DND-41 (cell line): Measurements from ENCODE around the gene BPIFB4.

Source experiments
- ATAC-seq: fragments of 200-7000 bp; cut with Tn5 transposase; 3 replicates; pipeline ENCODE4 v1.9.1; 2021; ENCODE audit warnings: low read depth; ENCODE audit not compliant: insufficient read depth
- DNase-seq: peaks from one replicate; pipeline ENCODE4 v3.0.0-alpha.2; 2020
- H2AFZ ChIP-seq: 2 replicates; pipeline ENCODE4 v1.6.0; 2012; ENCODE audit warnings: low read depth, low read length
- H3K27ac ChIP-seq: 2 replicates; pipeline ENCODE4 v1.5.1; 2012; ENCODE audit warnings: low read length, inconsistent platforms
- H3K27me3 ChIP-seq: fragments of 200-600 bp; sonication (generic); 2 replicates; pipeline ENCODE4 v1.6.0; 2012; ENCODE audit warnings: low read length, mild to moderate bottlenecking, inconsistent platforms; ENCODE audit not compliant: insufficient read depth, poor library complexity
- H3K36me3 ChIP-seq: 2 replicates; pipeline ENCODE4 v1.5.1; 2012; ENCODE audit warnings: low read length, inconsistent platforms; ENCODE audit not compliant: insufficient read depth
- H3K4me1 ChIP-seq: 2 replicates; pipeline ENCODE4 v1.5.1; 2012; ENCODE audit warnings: mild to moderate bottlenecking, low read length; ENCODE audit not compliant: insufficient read depth
- H3K4me2 ChIP-seq: 2 replicates; pipeline ENCODE4 v1.6.0; 2012; ENCODE audit warnings: mild to moderate bottlenecking, moderate library complexity, low read length, inconsistent platforms; ENCODE audit not compliant: insufficient read depth
- H3K4me3 ChIP-seq, 2 experiments: fragments of 200-600 bp in 1 of 2; shearing (Covaris generic) in 1 of 2; 2 replicates each; pipeline ENCODE4 v1.5.1; 2012 to 2016; ENCODE audit warnings: inconsistent platforms in 2 of 2, low read length in 2 of 2, mild to moderate bottlenecking in 2 of 2, low read depth in 1 of 2, moderate library complexity in 1 of 2
- H3K79me2 ChIP-seq: 2 replicates; pipeline ENCODE4 v1.6.0; 2012; ENCODE audit warnings: low read length, inconsistent platforms; ENCODE audit not compliant: insufficient read depth
- H3K9ac ChIP-seq: 2 replicates; pipeline ENCODE4 v1.6.0; 2012; ENCODE audit warnings: low read depth, mild to moderate bottlenecking, inconsistent platforms, low read length, moderate library complexity
- H3K9me3 ChIP-seq: 2 replicates; pipeline ENCODE4 v1.5.1; 2012; ENCODE audit warnings: low read length, moderate library complexity, mild to moderate bottlenecking, inconsistent platforms; ENCODE audit not compliant: insufficient read depth, severe bottlenecking
- H4K20me1 ChIP-seq: 2 replicates; pipeline ENCODE4 v1.6.0; 2012; ENCODE audit warnings: low read length; ENCODE audit not compliant: insufficient read depth
- EZH2 ChIP-seq: IDR thresholded peaks from 3 replicates; pipeline ENCODE4 v1.6.1; 2012; ENCODE audit warnings: borderline replicate concordance, low read depth, mild to moderate bottlenecking, moderate library complexity, low read length, inconsistent platforms; ENCODE audit not compliant: severe bottlenecking
- TF ChIP-seq, protein P1 (sequence below): IDR thresholded peaks from 2 replicates; pipeline ENCODE4 v1.5.1; 2012; ENCODE audit warnings: borderline replicate concordance, low read length, moderate library complexity, mild to moderate bottlenecking; ENCODE audit not compliant: poor library complexity, severe bottlenecking; ENCODE audit errors: extremely low read depth

The BPIFB4 gene

DNA sequence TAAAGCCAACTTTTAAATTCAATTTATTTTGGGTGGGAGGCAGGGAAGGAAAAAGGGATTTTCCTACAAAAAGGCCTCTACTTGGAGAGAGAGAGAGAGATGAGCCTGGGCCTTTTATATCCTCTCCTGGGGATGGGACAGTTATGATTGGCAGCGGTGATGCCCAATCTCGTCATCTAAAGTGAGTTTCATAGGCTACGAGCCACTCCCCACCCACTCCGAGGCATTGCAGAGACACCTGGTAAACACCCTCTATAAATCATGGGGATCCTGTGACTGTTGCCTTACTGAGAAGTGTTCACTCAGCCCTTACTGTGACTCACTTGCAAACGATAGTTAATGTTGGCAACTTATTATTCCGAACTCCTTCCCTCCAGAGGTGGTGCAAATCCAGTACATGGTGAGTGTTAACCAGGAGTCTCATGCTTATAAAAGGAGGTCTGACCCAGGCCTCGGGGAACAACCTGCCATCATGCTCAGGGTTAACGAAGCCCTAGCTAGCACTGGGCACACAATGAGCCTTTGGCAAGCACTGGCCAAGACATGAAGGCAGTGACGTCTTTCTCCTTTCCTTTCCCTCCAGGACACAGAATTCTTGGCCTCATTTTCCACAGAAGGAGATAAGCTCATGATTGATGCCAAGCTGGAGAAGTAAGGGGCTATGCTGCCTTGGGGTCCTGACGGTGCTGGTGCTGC lies 20.5 kb downstream of the BPIFB4 start:
- ATAC-seq: no peak
- H3K4me2 ChIP-seq: no peak overlapping the region
- no peak overlapping the region for H3K9ac ChIP-seq
- no peaks in the 10 kb centered on the region for H3K4me1 ChIP-seq
- no peak for DNase-seq
- no peak overlapping the region for H3K4me3 ChIP-seq
- no peaks in the 10 kb centered on the region for H3K36me3 ChIP-seq
- H3K9me3 ChIP-seq: no peaks in the 10 kb centered on the region
- peaks cover 3% of the 10 kb centered on the region for H3K27me3 ChIP-seq
- H3K27ac ChIP-seq: no peak overlapping the region
- TF ChIP-seq, protein P1, sequence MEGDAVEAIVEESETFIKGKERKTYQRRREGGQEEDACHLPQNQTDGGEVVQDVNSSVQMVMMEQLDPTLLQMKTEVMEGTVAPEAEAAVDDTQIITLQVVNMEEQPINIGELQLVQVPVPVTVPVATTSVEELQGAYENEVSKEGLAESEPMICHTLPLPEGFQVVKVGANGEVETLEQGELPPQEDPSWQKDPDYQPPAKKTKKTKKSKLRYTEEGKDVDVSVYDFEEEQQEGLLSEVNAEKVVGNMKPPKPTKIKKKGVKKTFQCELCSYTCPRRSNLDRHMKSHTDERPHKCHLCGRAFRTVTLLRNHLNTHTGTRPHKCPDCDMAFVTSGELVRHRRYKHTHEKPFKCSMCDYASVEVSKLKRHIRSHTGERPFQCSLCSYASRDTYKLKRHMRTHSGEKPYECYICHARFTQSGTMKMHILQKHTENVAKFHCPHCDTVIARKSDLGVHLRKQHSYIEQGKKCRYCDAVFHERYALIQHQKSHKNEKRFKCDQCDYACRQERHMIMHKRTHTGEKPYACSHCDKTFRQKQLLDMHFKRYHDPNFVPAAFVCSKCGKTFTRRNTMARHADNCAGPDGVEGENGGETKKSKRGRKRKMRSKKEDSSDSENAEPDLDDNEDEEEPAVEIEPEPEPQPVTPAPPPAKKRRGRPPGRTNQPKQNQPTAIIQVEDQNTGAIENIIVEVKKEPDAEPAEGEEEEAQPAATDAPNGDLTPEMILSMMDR: no peak
- no peak for TF ChIP-seq EZH2
- H2AFZ ChIP-seq: no peak overlapping the region
- no peaks in the 10 kb centered on the region for H4K20me1 ChIP-seq
- no peaks in the 10 kb centered on the region for H3K79me2 ChIP-seq

DNA sequence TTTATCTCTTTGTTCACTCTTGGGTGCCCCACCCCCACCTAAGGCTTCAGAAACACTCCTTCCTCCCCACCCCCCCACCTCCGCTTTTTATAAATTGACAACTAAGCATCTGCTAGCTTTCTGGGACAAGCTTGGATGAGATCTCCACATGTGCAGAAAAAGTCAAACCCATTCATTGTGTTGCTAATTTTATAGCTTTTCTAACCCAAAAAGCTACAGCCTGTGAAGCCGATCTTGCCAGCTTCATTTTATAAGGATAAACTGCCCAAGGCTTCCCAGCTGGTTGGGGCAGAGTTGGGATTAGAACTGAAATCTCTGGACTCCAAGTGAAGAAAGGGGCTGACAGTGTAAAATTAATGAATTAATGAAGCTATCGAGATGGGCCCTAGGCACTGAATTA lies 24.1 kb downstream of the BPIFB4 start:
- ATAC-seq: no peak
- no peaks in the 10 kb centered on the region for H3K79me2 ChIP-seq
- H3K9me3 ChIP-seq: no peaks in the 10 kb centered on the region
- H3K4me2 ChIP-seq: no peak overlapping the region
- no peaks in the 10 kb centered on the region for H3K4me1 ChIP-seq
- no peak for DNase-seq
- no peaks in the 10 kb centered on the region for H3K36me3 ChIP-seq
- H3K27me3 ChIP-seq: peaks cover 6% of the 10 kb centered on the region
- no peak overlapping the region for H2AFZ ChIP-seq
- TF ChIP-seq EZH2: no peak
- TF ChIP-seq, protein P1: no peak
- no peak overlapping the region for H3K9ac ChIP-seq
- no peak overlapping the region for H3K27ac ChIP-seq
- no peaks in the 10 kb centered on the region for H4K20me1 ChIP-seq
- no peak overlapping the region for H3K4me3 ChIP-seq

DNA sequence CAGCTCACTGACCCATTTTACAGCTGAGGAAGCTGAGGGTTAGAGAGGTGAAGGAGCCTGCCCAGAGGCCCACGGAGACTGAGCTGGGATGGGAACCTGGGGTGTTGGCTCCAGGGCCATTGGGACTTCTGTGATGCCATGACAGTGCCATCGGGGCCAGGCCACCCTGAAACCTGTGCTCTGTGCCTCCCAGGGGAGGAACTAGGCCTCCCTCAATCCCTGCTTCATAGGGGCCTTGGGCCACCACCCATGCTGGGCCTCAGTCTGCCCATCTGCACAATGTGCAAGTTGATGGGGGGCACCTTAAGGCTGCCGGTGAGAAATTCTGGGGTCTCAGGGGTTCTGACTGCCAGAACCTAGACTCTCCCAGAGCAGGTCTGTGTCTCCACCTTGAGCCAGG lies 24.9 kb downstream of the BPIFB4 start:
- Histone ChIP-seq H3K9ac (no peak overlapping the region), H3K36me3 (no peaks in the 10 kb centered on the region), H3K27ac (no peak overlapping the region), H3K9me3 (no peaks in the 10 kb centered on the region), H3K27me3 (peaks cover 3% of the 10 kb centered on the region), H3K4me2 (no peak overlapping the region), H3K4me1 (no peaks in the 10 kb centered on the region), H4K20me1 (no peaks in the 10 kb centered on the region), H3K4me3 (no peak overlapping the region), H3K79me2 (no peaks in the 10 kb centered on the region), H2AFZ (no peak overlapping the region)
- TF ChIP-seq, protein P1: no peak
- TF ChIP-seq EZH2: no peak
- DNase-seq (no peak), ATAC-seq (no peak)
